Stimulated activated CD4-positive, alpha-beta T cell treated with anti-CD3 and anti-CD28 coated beads, TNF-alpha, amount 100 ng/mL, for 1 hour (primary cell): ENCODE measurements around the gene ITIH5.

Experiments used
- DNase-seq, 3 donors: peaks; one replicate each; pipeline ENCODE4 v3.0.0-alpha.2; 2020; ENCODE audit warnings: low read depth in 3 of 3, low spot score in 1 of 3

The ITIH5 gene

DNA sequence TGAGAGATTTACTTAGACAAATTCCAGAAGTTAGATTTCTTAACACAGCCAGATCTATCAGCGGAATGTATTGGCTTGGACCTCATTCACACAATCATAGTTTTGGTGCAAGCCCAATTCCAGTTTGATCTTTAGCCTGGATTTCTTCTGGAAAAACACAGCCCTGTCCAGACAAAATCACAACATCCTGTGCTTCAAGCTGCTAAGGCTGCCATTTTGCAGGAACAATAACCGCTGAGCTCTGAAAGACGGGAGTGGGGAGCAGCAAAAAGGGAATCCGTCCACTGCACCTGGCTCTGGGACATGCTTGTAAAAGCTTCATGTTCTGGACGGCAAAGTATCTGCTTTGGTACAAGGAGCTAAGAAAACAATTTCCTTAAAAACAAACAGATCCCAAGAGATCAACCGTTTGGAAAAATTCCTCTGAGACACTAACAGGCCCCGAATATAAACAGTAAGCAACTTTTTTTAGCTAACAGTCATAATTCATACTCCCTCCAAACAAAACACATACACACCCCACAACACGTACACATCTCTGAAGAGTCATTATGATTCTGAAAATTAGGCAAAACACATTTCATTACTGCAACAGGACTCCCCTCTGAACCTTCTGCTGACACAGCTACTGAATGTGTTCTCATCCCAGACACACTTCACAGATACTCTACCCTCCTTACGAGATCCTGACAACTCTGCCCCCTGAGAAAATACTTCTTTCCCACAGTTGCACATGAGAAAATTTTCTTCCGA is 32.4 kb downstream of the ITIH5 start:
- DNase-seq: no peak

DNA sequence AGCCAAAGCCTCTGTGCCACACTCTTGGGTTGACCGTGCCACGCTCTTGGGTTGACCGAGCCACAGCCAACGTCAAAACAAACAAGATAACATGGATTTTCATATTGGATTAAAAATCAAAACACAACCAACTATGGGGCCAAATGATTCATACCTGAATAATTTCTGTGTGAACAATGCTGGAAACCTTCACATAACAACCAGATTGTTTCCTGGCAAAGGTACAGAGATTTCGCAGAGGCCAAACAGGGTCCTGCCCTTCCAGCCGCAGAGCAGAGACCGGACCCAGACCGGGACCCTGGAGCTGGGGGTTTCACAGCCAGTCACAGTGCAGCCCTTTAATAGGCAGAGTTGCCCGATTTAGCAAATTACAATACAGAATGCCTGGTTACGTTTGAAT is 40.5 kb downstream of the ITIH5 start:
- DNase-seq: no peak

DNA sequence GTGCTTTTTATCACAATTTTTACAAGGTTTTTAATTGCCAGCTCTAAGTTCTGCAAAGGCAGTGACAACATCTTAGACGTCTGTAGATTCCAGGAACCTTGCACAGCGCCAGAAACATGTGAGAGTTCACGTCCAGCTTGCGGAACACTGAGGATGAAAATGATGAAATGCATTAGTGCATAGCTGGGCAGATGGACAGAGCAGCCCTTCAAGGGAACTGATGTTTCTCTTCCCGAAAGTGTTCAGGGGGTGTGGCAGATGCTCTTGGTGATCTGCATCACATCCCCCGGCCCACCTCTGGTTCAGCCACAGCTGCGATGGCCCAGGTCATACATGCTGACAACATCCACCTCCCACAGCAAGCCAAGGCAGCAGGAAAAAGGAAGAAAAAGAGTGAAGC is 40.9 kb downstream of the ITIH5 start:
- DNase-seq: no peak

DNA sequence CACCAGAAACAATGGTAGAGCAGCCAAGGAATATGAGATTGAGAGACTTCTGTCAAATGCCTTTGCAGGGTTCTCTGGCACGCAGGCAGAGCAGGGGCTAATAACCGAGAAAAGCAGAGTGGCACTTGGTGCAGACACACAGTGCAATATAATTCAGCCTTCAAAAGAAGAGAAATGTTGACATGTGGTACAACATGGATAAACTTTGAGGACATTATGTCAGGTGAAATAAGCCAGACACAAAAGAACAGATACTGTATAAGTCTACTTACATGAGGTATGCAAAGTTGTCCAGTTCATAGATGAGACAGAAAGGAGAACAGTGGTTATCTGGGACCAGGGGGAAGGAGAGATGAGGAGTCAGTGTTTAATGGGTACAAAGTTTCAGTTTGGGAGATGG is 41.8 kb downstream of the ITIH5 start:
- DNase-seq: no peak

DNA sequence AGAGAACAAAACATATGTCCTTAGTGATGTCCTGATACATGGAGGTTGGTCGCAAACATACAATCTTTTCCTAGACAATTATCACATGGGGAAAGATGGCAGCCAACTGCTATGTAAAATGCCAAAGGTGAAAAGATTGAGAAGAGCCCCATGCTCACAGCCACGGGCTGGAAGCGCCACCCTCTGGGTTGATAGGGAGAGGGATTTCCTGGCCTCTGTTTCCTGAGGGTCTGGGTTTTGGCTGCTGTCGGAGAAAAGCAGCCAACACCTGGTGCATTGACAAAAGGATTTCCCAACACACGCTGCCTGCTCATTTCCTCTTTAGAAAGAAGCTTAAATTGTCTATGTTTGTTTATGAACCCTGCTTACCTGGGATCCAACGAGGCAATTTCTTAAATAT is 43.8 kb downstream of the ITIH5 start:
- no peak for DNase-seq

DNA sequence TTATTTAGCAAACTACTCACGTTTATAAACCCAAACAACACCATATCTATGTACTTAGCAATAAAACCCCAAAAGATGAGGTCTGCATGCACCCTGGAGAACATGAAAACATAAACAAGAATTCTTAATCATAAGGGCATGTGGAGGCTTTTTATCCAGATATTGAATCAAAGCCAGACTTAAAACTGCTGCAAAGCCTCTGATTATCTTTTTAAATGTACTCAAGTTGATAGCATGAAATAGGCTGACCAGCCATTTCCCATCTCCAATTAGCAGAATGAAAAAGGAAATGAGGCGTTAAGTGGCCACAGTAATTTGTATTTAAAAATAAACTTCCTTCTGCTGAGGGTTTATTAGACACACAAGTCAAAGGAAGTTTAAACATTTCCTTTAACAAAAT is 48.3 kb downstream of the ITIH5 start:
- no peak for DNase-seq

DNA sequence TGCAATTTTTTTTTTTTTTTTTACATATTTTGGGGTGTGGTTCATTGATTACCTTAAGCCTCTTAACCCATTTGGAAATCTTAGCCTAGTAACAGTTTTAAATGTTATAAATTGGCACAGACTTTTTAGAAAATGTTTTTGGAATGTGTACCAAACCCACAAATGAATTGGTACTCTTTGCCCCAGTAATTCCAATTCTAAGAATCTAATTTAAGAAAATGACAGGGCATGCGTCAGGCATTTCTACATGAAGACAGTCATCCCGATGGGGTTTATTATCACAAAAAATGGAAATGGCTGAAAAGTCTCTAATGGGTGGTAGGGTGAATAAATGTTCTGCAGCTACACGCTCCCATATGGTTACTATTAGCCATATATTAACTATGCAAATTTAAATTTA is 54.9 kb downstream of the ITIH5 start:
- no peak for DNase-seq

DNA sequence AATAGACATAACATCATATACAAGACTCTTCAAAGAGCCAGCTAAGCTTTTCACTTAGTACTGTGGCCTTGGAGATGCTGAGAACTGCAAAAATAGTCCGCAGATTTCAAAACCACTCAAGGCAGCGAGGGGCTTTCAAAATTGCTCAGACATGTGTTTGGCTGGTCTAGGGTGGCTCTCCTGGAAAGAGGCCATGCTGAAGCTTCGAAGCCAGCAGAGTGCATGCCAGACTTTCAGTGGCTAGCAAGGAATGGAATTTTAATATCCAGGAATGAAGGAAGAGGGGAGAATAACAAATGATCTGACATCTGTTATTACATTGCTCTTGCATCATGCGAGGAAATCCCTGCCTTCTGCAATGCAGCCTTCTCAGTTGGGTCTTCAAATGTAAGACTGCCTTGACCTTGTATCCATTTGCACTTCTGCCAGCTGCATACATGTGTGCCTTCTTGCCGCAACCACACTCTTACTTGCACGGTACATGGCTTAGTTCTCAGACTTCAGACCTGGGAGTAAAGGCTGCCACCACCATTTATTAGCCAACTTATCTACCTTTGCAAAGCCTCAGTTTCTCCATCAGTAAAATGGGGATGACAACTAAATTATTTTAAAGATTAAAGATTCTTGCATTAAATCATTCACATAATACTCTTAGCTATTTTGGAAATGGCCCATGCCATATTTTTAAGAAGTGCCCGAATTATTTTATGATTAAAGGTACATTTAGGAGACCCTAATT is 55.9 kb downstream of the ITIH5 start:
- DNase-seq: no peak

DNA sequence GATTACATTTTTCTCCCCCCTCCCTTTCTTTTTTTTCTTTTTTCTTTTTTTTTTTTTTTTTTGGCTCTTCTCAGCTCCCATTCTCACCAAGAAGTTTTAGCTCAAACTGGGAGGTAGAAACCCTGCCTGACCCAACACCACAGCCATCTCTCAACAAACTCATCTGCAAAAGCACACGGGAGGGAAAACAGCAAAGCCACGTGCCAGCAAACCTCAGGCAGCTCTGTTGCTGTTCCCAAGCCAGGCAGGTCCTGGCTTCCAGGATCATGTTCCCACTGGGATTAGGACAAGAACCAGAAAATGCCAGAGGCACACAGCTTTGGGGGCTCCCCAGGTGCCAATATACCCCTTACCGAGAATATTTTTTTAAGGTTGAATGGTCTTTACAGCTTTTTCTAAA is 56.7 kb downstream of the ITIH5 start:
- no peak for DNase-seq

DNA sequence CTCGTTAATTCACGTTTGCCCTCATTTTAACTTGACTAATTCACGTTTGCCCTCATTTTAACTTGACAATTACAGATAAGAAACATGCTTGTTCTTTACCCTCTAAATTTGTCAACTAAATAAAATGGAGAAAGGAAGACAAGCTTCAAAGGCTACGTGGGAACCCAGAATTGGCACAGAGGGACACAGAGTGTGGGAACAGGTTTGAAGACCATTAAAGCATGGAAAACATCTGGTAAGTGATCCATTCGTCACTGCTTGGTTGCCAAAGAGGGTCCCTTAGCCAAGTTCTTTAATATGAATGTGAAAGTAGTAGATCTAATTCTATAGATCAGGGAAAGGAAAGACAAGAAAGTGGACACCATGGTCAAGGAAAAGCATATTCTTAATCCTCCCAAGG is 57.2 kb downstream of the ITIH5 start:
- DNase-seq: no peak

DNA sequence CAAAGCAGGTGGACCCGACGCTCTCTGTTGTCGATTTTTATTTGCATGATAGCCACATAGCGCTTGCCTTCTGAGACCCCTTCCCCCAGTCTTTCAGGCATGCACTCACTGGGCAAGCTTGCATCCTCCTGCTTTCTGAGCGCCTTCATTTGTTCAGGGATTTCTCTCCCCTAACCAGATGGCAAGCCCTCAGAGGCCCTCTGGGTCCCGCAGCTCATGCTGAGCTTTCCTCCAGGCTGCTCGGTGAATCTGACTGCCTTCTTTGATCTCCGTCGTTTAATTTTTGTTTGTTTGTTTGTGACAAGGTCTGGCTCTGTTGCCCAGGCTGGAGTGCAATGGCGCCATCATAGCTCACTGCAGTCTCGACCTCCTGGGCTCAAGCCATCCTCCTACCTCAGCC is 58.8 kb downstream of the ITIH5 start:
- no peak for DNase-seq

DNA sequence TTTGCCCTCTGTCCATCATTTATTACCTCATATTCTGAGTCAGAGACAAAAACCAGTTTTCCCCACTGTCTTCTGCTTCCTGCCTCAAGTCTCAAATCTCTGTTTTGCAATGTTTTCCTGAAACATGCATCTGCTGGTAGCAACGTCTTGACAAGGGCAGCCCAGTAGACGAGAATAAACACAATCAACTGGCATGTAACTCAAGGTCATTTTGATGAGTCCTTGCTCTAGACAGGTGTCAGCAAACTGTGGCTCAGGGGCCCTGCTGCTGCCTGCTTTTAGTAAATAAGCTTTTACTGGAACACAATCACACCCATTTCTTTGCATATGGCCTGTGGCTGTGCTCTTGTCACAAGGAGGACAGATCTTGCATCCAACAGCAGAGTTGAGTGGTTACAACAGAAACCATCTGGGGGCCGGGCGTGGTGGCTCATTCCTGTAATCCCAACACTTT is 59.8 kb downstream of the ITIH5 start:
- no peak for DNase-seq

DNA sequence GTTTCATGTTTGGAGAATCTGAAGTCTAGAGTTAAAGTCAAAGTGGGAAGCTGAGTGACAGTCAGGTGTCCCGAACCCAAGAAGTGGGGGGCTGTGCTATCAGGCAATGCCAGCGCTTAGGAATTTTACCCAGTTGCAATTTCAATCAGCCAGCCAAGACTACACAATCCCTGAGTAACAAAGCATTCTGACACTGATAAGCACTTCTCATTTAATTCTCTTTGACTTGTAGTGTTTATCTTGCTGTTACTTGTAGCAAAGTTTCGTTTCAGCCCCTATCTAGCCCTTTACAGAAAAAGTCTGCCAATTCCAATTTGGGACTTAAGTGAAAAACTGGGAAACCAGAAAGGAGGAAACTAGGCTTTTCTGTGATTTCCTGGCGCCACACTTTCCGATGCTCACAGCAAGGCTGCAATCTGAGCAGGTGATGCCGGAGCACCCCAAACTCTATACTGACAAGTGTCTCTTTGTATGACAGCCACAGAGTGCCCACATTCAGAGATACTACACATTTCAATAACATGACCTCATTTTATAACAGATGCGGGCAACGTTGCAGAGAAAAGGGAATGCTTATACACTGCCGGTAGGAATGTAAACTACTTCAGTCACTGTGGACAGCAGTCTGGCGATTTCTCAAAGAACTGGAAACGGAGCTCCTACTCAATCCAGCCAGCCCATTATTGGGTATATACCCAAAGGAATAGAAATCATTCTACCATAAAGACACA is 61.0 kb downstream of the ITIH5 start:
- no peak for DNase-seq

DNA sequence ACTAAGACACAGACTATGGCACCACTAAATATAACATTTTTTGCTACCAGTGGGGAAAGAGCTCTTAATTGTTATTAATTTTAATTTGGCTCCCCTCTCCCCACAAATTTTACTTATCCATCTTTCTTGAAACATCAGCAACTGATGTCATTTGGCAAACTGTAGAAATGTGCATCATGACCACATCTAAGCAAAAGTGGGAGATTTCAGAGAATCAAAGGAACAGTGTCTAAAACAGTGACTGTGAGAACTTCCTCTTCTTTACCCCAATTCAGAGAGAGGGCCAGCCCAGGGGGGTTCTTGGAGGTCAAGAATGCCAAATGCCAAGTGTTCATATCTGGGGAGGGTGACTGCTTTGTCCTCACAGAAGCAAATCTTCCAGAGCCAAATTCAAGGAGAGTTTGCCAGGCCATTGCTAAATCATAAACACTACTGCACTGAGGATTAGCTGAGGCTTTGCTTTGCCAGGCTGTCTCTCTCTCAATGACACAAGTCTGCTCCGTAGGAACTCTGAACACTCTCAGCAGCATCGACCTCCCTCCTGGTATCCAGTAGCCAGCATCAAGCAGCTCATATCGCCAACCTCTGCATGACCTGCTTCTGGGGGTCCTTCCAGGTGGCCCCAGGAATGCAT is 65.6 kb downstream of the ITIH5 start:
- DNase-seq: no peak

DNA sequence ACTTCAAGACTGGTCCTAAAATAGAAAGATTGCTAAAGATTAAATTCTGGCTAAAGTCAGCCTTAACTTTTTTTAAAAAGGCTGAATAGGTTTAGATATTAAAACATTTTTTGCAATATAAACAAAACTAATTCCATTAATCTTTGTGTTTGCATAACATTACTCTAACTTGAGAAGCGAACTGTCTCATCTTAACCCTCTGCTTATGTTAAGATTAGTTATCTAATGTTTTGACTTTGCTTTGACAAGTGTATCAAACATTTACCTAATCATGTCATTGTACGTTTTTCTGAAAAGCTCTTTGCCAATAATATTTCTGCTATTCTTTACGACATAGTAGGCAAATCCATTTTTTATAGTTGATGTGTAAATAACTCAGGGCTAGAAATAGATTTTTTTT is 68.0 kb downstream of the ITIH5 start:
- DNase-seq: no peak

DNA sequence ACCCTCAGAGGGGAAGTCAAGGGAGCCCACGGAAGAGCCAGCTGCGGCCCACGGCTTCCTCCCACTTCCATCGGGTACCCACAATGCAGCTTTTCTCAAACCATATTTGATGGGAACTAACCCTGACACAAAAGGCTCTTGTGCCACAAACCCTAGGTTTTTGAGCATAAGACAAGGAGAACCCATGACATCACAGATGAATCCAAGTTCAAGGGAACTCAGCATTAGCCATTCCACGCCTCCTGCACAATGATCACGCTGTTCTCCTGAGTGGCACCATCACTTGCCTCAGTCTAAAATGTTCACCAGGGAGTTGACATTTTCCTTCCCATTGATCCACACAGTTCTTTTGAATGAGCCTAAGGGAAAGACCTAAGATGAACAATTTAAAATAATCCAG is 70.4 kb downstream of the ITIH5 start:
- no peak for DNase-seq

DNA sequence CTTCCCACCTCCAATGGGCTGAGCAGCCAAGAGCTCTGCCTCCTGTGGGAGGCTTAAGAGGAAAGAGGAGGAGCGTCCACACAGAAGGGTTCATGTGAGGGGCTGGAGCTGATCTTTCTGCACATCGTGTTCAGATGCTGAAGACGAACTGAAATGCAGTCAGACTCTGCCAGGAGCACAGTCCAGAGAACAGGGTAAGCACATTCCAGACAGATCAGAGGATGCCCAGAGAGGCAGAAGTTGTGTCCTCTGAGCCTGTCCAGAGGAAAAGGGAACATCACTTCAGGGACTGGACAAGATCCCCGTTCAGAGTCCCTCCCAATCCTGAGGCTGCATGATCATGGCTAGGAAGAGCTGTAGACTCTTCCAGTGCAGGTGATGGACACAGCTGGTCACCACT is 72.9 kb downstream of the ITIH5 start:
- no peak for DNase-seq

DNA sequence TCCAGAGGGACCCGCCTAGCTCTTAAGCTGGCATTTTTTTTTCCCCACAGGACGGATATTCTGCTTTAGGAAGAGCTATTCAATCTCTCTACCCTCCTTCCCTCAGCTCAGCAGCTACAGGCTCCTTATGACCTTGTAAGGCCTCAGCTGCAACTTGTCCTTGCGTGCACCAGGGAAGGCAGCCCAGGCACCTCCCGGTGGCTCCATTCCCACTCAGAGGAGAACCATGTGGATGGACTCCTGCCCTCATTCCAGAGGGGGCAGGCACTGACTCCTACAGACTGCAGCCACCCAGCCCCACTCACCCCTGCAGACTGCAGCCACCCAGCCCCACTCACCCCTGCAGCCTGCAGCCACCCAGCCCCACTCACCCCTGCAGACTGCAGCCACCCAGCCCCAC is 73.7 kb downstream of the ITIH5 start:
- no peak for DNase-seq

DNA sequence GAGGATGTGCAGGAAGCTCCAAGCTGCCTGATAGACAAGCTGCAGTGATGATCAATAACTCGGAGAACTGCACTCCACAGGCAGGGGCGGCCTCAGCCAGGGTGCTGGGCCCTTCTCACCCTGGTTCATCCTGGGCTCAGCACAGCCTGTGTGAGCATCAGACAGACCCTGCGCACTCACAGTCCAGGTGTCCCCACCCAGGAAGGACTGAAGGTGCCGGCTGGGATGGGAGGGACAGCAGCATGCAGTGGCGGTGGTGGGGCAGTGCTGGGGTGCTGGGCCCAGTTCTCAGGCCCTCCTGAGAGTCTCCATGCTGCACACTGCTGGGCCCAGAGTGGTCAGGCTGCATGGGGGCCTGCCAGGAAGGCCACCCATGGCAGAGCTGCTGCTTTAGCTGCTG is 74.1 kb downstream of the ITIH5 start:
- DNase-seq: no peak

DNA sequence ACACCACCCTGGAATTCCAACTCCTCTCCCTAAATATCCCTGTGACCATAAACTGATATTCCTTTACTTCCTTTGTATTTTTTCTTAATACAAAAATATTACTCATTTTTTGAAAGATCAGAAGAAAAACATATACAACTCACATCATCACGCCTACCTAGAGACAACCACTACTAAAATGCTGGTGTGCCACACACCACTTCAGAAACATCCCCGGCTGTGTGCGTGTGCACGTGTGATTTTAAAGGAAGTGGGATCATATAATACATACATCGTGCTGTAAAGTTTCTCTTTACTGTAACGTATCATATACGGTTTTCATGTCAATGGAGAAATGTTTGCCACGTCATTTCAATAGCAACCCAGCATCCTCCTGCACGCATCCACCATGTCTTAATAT is 76.5 kb downstream of the ITIH5 start:
- no peak for DNase-seq

DNA sequence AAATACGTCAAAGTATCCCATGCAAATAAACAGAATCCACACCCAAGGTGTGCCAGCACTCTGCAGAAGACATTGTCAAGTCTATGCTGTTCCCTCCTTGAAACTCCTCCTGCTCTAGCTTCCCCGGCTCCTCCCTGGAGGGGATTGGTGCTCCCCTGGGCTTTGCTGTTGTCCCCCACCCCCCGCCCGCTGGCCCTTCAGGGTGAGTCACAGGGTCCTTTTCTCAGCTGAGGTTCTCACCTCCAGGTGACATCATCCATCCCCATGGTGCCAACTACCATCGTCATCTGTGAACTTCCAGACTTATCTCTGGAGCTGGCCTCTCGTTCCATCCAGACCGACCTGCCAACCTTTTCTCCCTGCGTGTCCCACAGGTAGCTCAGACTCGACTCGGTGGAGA is 77.0 kb downstream of the ITIH5 start:
- no peak for DNase-seq

DNA sequence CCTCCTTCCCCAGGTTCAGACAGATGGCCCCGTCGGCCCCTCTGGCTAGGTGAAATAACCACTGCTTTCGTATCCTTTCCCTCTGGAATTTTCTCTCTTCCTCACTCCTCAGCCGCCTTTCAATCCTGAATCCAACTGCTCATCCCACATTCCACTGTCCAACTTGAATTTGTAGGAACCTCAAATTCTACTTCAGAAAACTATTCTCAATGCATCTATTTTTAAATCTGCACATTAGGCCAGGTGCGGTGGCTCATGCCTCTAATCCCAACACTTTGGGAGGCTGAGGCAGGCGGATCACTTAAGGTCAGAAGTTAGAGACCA is 78.9 kb downstream of the ITIH5 start:
- DNase-seq: no peak
